Subcutaneous adipose tissue (tissue), 4 donors: Measurements from ENCODE around the gene GGTLC1. TPM values are rescaled to one million over a fixed set of nuclear protein-coding genes. Genes with fewer than 3 reads are reported as not detected.

Experiments
- total RNA-seq, 4 donors: library from RNA; depleted of rRNA; stranded (reverse); fragments of >200 nt; gene quantifications; one replicate each; pipeline ENCODE4 v1.1.0, GENCODE V29; 2016
- TF ChIP-seq, protein P1 (sequence below): fragments of 450-650 bp; IDR thresholded peaks from one replicate; pipeline ENCODE4 v1.5.1; 2016; ENCODE audit warnings: low read depth, mild to moderate bottlenecking, control low read depth, antibody characterized with exemption, moderate library complexity

The GGTLC1 gene
- total RNA-seq, 4 donors from 2014 or later = not detected

DNA sequence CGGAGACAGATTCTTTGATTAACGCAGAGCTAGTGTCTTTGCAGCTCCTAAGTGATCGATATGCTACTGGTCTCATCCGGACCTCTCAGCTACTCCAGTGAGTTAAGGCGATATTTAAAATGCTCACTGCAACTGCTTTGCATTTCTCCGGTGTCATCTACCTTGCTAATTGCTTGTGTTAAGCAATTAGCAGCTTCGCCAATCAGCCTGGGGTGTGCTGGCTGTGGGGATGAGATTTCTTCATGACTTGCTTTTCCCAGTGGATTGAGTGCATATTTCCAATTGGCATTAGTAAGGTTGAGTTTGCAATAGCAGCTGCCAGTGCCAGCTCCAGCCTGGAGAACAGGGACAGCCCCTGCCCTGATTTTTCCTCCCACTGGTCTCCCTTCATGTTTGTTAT lies 18.0 kb upstream of the GGTLC1 start:
- TF ChIP-seq, protein P1, sequence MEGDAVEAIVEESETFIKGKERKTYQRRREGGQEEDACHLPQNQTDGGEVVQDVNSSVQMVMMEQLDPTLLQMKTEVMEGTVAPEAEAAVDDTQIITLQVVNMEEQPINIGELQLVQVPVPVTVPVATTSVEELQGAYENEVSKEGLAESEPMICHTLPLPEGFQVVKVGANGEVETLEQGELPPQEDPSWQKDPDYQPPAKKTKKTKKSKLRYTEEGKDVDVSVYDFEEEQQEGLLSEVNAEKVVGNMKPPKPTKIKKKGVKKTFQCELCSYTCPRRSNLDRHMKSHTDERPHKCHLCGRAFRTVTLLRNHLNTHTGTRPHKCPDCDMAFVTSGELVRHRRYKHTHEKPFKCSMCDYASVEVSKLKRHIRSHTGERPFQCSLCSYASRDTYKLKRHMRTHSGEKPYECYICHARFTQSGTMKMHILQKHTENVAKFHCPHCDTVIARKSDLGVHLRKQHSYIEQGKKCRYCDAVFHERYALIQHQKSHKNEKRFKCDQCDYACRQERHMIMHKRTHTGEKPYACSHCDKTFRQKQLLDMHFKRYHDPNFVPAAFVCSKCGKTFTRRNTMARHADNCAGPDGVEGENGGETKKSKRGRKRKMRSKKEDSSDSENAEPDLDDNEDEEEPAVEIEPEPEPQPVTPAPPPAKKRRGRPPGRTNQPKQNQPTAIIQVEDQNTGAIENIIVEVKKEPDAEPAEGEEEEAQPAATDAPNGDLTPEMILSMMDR = no peak

DNA sequence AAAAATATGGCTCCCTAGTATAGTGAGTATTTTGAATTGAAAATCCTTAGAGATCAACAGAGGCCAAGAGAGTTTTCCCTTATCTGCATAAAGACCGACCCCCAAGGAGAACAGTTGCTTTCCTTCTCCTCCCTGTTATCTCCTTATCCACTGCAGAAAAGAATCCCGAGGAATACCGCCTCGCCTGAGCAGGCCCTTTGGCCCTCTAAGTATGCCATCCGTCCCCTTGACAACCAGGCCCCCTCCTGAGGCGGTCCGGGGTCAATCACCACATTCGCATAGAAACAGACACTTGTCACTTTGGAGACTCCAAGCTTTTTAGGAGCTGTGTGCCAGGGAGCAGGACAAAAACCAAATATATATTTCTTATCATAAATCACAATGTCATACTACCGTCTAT lies 15.9 kb upstream of the GGTLC1 start:
- TF ChIP-seq, protein P1 = no peak

DNA sequence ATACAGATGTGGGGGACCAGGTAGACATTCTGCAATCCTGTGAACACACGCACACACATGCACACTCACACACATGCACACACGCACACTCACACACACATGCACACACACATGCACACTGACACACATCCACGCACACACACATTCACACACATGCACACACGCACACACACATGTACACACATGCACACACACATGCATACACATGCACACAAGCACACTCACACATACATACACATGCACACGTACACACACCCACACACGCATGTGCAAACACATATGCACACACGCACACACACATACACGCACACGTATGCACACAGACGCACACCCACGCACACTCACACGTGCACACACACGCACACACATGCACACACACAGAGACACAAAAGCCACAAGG lies 14.3 kb upstream of the GGTLC1 start:
- TF ChIP-seq, protein P1 = no peak

DNA sequence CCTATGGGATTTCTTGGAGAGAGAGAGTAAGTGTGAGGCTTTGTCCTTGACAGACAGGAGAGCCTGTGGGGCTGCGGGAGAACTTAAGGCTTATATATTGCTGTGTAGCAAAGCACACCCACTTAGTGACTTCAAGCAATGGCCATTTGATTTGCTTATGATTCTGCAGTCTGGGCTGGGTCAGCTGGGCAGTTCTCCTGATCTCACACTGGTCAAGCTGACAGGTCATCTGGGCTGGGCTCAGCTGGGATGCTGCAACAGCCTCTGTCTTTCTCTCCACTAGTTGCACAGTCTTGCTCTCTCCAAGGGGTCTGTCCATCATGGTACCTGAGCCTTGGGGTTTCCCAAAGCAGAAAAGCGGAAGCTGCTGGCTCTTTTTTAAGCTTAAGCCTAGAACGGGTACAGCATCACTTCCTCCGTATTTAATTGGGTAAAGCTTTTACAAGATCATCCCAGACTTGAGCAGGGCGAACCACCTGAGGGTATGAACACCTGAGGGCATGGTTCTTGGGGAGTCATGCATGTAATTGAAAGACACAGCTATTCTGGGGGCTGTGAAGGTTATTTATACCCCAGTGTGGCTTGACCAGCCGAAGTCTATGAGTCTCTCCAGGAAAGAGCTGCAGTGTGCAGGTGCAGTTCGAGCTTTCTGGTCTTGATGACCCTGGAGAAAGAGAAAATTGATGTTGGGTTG lies 13.3 kb upstream of the GGTLC1 start:
- TF ChIP-seq, protein P1 = no peak

DNA sequence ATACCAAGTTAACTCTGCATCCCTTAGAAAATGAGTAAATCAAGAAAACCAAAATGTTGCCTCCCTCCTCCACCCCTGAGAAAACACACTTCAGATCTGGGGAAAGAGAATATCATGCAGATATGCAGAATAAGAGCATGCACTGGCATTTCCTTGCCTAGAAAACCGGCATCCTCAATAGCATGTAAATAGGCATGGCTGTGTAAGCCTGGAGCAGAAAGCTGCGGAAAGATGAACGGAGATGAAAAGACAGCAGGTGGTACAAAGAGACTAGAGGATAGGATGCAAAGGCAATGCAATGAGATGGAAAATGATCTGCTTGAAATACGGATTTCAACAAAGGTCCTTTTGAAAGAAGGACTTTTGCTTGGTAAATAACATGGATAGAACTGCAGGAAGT lies 10.3 kb upstream of the GGTLC1 start:
- TF ChIP-seq, protein P1 = no peak

DNA sequence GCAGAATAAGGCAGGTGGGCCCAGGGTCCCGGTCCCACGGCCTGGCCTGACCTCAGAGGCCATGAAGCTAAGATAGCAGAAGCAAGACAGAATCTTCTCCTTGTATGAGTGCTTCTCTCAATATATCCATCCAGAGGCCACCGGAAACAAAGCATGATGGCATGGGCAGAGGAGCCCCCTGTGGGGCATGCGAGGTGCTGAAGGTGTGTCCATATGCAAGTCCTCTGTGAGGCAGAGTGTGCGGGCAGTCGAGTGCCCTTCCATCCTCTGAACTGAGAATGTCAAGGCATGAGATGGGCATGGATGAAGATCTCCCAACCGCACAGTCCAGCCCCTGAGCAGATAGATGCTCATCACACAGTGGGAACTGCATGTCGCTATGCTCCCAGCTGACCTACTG lies 9.8 kb upstream of the GGTLC1 start:
- TF ChIP-seq, protein P1 = no peak

DNA sequence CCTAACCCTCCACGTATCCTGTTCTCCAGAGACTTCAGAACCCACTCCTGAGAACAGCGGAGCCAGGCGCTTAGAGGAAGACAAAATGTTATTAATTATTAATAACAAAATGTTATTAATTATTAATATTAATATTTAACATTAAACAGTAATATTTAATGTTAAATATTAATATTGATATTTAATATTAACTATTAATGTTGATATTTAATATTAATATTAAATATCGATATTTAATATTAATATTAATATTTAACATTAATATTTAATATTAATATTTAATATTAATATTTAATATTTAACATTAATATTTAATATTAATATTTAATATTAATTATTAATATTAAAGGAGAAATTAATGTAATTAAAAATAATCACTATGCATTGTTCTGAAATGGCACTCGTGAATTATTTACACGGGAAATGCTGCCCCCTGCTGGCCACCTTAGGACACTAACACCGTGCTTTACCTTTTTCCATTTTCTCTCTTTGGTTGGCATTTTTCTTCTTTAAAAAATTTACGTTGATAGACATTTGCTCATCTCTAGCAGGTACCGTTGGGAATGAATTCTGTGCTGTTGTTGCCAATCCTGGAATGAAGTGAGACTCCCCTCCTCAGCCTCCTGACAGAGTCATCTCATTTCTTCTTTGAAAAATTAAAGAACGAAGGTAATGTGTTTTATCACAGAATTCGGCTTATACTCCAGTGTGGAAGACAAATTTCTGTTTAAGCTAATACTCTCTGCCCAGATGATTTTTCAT lies 7.5 kb upstream of the GGTLC1 start:
- TF ChIP-seq, protein P1 = no peak
